ENCODE measurements around the gene LRMDA. TPM values are rescaled to one million over a fixed set of nuclear protein-coding genes. Genes with fewer than 3 reads are reported as not detected.

Gene LRMDA
- total and polyA plus RNA-seq, 10 of the 15 experiments (the other 5 are each of a cell fraction or from before 2014, with no cell fraction given): 0.07 to 0.54 (median 0.29) TPM; not detected in 4

DNA sequence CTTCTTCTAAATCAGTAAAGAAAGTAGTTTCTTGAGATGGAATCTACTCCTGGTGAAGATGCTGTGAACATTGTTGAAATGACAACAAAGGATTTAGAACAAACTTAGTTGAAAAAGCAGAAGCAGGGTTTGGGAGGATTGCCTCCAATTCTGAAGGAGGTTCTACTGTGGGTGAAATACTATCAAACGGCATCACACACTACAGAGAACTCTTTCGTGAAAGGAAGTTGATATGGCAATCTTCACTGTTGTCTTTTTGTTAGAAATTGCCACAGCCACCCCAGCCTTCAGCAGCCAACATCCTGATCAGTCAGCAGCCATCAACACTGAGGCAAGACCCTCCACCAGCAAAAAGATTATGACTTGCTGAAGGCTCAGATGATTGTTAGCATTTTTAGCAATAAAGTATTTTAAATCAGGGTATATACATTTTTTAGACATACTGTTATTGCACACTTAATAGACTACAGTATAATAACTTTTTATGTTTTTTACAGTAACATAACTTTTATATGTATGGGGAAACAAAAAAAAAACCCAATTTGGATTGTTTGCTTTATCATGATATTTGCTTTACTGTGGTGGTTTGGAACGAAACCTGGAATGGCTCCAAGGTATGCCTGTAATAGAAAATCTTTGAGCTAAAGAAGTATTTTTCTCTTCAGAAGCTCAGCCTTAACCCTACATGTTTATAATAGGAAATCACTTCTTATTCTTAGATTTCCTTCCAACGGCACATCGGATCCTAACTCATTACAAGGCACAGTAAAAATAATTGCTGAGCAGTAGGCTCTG is 257.3 kb downstream of the LRMDA start (continued):
- TF ChIP-seq ZBTB40 (IDR thresholded peaks at IDR 0.05; ENCODE audit: borderline replicate concordance): no peak
- TF ChIP-seq ATF7 (IDR thresholded peaks at IDR 0.05; ENCODE audit: low read depth): no peak
- no peak for TF ChIP-seq NFIC (IDR thresholded peaks at IDR 0.05; ENCODE audit: low read depth, low read length)
- no peak for TF ChIP-seq TARDBP (IDR thresholded peaks at IDR 0.05; ENCODE audit: borderline replicate concordance)
- no peak for TF ChIP-seq CUX1 (IDR thresholded peaks at IDR 0.05; ENCODE audit: insufficient replicate concordance, low read depth, low read length)
- TF ChIP-seq CHD2 (IDR thresholded peaks at IDR 0.05; ENCODE audit: borderline replicate concordance, low read depth, low read length): no peak
- TF ChIP-seq SMAD5 (IDR thresholded peaks at IDR 0.05; ENCODE audit: low read depth): no peak
- no peak for TF ChIP-seq ZNF24 (IDR thresholded peaks at IDR 0.05)
- no peak for TF ChIP-seq MTA3 (IDR thresholded peaks at IDR 0.05; ENCODE audit: borderline replicate concordance, low read length)
- TF ChIP-seq NFYA (IDR thresholded peaks at IDR 0.05; ENCODE audit: borderline replicate concordance, low read depth, low read length): no peak

Measured in GM12878 (cell line).